ENCODE data around the gene WDR46.

Gene WDR46

DNA sequence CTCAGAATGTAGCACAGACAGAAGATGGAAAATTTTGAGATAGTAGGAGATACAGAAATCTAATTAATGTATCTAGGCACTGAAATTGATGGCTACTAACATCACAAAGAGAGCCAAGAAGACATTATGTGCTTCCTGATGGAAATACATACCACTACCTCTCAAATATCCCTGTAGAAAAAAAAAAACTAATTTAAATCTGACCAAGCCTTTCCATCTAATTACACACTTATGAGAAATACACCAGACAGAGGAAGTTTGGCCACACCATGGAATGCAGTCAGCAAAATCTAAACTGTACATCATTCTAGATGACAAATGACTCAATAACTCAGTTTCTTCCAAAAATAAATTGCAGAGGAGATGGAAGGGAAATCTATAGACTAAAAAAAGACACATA lies 36.3 kb downstream of the WDR46 start:
- DNase-seq, result no peak

DNA sequence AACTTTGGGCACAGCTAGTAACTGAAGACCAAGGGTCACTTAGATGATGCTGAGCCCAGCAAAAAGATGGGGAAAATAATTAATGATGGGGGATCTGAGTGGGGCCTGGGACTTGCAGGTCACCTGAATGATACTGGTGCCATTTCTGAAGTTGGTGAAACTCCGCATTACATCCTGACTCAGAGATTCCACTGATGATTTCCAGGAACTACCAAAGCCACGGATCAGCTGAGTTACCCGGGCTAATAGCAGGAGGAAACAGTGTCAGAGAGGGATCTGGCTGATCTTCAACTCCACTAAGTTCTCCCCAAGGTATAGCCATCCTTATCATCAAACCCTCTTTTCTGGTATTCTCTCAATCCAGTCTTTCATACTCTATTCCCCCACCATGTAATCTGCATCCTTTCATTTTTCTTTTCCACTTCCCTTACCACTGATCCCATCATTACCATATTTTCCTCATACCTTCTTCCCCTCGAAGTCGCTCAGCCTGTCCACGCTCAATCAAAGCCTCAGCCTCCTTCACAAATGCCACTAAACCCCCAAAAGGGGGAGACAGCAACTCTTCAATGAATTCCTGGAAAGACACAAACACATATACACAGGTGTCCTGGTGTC lies 37.5 kb downstream of the WDR46 start:
- DNase-seq, result peak in 1 of 2 experiments; percentile 31

DNA sequence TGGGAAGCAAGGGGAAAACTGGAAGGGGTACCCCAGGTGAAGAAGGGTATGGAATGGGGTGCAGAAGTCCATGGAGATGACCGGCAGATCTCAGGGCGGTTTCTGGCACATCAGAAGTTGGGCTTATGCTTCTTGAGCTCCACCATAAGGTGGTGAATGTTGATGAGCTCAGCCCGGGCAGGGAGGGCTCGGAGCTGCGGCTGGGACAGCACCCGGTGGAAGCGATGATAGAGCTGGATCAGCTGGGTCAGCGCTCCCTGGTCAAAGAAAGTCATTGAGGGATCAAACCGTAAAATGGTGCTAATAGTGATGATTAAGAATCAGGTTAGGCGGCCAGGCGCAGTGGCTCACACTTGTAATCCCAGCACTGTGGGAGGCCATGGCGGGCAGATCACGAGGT lies 38.3 kb downstream of the WDR46 start:
- DNase-seq, result no peak

DNA sequence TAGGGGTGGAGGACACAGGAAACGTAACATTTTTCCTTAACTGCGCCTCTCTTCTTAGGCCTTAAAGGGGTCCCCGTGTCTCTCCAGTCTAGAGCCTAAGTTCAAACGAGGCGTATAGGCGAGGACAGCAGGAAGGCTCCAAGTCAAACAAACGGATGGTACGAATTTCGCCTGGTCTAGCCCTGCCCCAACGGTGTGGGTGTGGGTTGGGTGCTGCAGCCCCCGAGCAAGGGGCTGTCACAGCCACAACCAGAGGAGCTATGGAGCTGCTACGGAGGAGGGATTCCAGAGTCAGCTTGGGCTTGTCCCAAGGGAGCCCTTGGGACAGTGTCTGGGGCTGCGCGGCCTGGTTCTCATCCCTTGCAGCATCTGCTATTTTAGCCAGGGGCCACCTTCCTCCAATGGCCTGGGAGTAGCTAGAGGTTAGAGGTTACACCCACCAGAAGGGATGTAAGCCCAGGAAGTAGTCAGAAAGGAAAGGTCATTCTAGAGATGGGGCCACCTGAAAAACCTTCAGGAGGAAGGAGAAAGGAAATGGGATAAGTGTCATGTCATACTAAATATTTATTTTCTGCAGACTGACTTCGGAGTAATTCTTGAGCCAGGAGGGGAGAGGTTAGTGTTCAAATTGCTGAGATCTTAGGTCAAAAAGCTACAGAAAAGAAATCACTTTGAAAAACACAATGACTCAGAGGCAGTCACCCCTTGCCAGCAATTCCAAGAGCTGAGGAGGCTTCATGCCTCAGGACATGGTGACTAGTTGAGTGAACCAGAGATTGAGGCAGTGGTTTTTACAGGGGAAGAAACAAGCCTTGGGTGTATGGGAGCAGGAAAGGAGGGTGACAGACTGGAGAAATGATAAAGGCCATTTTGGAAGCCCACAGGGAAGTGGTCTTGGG lies 39.1 kb downstream of the WDR46 start:
- DNase-seq, result peak; percentile 13 to 32

DNA sequence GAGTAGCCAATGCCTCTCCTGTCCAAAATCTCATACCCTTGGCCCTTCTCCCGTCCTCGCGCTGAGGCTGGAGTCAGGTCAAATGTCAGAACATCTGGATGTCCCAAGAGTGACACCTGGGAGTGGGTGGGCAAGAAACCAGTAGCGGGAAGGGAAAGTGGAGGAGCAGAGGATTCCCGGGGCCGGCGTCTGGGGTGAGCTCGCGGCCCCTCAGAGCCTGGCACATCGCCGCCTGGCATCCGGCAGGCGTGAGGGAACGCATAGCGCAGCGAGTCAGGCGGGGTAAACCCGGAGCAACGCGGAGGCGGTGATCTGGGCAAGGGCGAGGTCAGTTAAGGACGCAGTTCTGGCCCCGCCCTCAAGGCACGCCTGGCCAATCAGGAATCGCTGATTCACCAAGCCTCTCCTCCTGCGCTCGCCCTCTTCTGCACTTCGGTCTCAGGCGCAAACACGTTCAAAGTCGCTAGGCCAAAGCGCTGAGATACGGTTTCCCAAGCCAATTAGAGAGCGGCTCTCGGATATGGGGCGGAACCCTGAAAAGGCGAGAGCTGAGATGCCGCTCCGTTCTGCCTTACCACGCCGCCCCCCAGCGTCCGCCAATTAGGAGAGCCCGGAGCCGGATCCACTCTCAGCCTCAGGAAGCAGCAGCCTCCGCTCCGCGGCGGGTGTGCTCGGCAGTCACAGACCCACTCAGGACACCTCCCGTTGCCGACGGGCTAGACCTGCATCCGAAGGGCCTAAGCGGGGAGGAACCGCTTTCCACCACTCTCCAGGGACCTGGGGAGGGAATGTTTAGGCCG lies 39.9 kb downstream of the WDR46 start:
- peak; percentile 98 to 99 for DNase-seq

DNA sequence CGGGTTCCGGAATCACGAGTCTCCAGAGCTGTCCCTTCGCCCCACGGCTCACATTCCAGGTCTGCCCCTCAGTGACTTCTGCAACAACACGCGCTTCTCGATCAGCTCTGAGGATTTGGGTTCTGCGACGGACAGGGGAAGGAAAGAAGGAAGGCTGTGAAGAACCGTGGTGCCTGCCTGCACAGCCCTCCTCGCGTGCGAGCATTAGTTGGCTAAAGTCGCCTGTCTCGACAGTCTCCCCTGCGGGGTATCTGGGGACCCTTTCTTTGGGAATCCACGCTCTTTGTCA lies 40.5 kb downstream of the WDR46 start:
- no peak for DNase-seq

DNA sequence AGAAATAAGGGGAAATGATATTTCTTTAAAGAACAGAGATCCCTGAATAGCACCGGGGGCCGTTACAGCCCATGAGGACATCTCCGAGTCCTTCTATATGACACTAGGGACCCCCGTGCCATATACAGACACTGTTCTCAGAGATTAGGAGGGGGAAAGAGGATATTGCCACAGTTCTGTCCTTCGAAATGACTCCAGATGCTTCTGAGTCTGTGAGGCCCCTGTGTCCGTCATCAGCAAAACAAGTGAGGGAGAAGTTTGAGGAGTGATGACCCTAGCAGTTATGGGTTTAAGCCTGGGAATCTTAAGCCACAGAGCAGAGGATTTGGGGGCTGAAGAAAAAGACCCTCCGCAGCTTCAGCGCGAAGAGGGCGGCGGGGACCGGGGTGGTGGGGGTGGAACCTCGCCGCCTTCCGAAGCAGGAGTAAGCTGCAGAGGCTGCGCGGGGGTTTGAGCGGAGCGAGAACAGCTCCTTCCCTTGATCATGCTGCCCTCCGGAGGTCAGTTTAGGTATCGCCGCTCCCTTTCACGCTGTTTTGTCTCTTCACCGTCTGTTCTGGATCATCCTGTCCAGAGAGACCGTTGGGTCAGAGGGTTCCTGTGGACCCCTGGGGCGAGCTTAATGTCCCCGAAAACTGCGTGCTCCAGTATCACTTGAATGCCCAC lies 40.9 kb downstream of the WDR46 start:
- peak; percentile 97 for DNase-seq

DNA sequence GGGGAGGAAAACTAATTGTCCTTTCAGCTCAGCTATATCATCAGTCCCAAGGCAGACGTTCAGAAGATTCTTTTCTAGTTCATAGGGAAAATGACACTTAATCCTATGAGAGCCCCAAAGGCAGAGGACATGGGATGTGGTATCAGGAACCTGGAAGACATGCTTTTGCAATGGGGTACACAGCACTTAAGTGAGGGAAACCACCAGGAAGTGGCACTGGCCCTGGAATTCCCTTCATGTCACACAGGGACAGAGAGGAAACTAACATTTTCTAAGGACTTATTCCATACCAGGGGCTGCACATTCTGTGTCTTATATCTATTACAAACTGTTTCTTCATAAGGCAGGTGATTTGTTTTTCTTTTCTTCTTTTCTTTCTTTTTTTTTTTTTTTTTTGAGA lies 45.6 kb downstream of the WDR46 start:
- no peak for DNase-seq

DNA sequence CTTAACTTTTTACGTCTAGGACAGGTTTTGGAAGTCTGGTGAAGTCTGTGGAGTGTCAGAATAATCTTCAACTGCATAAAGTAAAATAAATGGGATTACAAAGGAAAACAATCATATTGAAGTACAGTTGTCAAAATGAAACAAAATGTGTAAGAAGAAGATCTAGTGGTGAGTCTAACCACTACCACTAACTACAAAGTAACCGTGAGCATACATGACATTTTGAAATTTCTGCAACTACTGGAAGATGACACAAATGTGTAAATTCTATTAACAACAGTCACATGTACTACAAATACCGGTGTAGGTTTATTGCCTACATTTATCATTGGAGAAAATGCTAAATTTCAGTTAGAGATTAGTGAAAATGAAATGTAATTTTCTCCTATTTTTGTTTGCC lies 47.1 kb downstream of the WDR46 start:
- DNase-seq, result no peak

DNA sequence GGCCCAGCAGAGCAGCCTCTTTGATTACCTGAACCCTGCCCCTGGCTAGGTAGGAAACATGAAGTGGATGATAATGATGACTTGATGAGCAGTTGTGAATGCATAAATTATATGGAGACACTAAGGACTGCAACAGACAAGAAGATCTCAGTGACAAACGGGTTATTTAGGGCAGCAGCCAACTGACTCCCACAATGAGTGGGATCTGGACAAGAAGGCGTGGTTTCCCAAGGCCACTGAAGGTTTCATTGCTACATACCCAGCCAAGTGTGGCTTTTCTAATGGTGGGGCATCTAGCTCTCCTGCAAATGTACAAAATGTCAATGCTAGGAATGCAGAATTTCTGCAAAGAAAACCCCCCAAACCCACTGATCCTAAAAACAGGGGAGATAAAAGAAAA lies 51.3 kb downstream of the WDR46 start:
- no peak for DNase-seq

DNA sequence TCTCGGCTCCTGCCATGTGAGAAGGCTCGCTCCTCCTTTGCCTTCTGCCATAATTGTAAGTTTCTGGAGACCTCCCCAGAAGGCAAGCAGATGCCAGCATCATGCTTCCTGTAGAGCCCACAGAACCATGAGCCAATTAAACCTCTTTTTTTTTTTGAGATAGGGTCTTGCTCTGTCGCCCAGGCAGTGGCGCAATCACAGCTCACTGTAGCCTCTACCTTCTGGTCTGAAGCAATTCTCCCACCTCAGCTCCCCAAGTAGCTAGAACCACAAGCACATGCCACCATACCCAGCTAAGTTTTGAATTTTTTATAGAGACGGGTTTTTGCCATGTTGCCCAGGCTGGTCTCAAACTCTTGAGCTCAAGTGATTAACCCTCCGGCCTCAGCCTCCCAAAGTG lies 52.2 kb downstream of the WDR46 start:
- DNase-seq, result no peak

DNA sequence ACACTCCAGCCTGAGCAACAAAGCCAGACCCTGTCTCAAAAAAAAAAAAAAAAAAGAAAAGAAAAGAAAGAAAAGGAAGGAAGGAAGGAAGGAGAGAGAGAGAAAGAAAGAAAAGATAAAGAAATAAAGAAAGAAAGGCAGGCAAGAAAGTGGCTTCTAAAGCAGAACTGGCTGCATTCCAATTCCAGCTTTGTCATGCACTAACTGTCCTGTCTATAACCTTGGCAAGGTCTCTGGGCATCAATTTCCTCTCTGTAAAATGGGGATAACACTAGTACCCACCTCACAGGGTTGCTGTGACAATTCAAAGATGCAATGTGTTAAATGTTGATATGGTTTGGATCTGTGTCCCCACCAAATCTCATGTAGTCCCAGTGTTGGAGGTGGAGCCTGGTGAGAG lies 52.7 kb downstream of the WDR46 start:
- DNase-seq, result no peak

DNA sequence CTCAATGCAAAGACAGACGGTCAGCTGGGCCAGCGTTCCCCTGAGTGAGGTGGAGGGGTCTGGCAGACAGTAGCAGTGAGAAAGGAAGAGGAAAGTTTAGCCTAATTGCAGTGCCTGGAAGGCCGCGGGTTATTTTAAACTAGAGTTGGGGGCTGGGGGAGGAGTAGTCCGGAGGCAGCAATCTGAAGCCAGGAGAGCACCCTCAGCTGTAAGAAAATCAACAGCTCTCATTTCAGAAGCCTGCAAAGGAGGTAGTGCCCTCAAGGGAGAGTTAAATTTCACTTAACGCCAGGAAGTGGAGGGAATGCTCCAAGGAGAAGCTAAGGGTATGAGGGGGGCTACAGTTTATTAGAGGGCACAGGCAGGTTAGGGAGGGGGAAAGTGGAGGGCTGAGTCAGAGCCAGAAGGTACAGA lies 53.8 kb downstream of the WDR46 start:
- DNase-seq, result no peak

All from activated CD4-positive, alpha-beta T cell treated with anti-CD3 and anti-CD28 coated beads, Interleukin-2, amount 50 U/mL, for 48 hours (primary cell).